ENCODE data around the gene ANTXR1. TPM values are rescaled to one million over a fixed set of nuclear protein-coding genes. Genes with fewer than 3 reads are reported as not detected.

ANTXR1 gene
- total and polyA plus RNA-seq, 4 experiments from 2014 or later = 0.58 TPM; not detected in 3

- peaks cover 16 to 26% of the 10 kb centered on the region in 2 donors for H3K27me3 Mint-ChIP-seq
- peaks cover 0 to under 1% (median 0%) of the 10 kb centered on the region in 8 donors for H3K9me3 Mint-ChIP-seq
- no peak overlapping the region for H3K27ac ChIP-seq (ENCODE audit: low read depth, low read length)
- no peak overlapping the region for H3K4me3 Mint-ChIP-seq
- no peaks in the 10 kb centered on the region for H3K27me3 ChIP-seq (ENCODE audit: insufficient read depth, low read length)
- H3K36me3 ChIP-seq (ENCODE audit: insufficient read depth, low read length) = no peaks in the 10 kb centered on the region
- ChIA-PET CTCF (ENCODE audit: partially characterized antibody) (no interaction called here), POLR2A (ENCODE audit: partially characterized antibody) (no interaction called here)
- H3K36me3 Mint-ChIP-seq = no peaks in the 10 kb centered on the region
- intact Hi-C loops (cut with micrococcal nuclease) = no loop called here
- H3K27ac Mint-ChIP-seq = no peak overlapping the region
- H3K4me1 Mint-ChIP-seq = no peaks in the 10 kb centered on the region
- DNase-seq = no peak
- no peaks in the 10 kb centered on the region for H3K9me3 ChIP-seq (ENCODE audit: control insufficient read depth in 1 of 2, low read length in 2 of 2)
- H3K4me1 ChIP-seq (ENCODE audit: insufficient read depth, low read length) = no peaks in the 10 kb centered on the region
- no peak overlapping the region for H3K4me3 ChIP-seq (ENCODE audit: low read length in 2 of 2)
These were observed 37.8 kb downstream of the ANTXR1 start for GRCh38 chr2:69050802-69051201.

- Mint-ChIP-seq H3K36me3 (no peaks in the 10 kb centered on the region), H3K27ac (no peak overlapping the region), H3K9me3 (peaks cover 0 to 2% (median 0%) of the 10 kb centered on the region in 8 donors), H3K27me3 (peaks cover 16 to 33% of the 10 kb centered on the region in 2 donors), H3K4me3 (no peak overlapping the region), H3K4me1 (no peaks in the 10 kb centered on the region)
- no peak for DNase-seq
- H3K9me3 ChIP-seq (ENCODE audit: control insufficient read depth in 1 of 2, low read length in 2 of 2) = no peaks in the 10 kb centered on the region
- H3K36me3 ChIP-seq (ENCODE audit: insufficient read depth, low read length) = no peaks in the 10 kb centered on the region
- H3K27ac ChIP-seq (ENCODE audit: low read depth, low read length) = no peak overlapping the region
- POLR2A ChIA-PET (ENCODE audit: partially characterized antibody) = no interaction called here
- CTCF ChIA-PET (ENCODE audit: partially characterized antibody) = no interaction called here
- no peaks in the 10 kb centered on the region for H3K27me3 ChIP-seq (ENCODE audit: insufficient read depth, low read length)
- no peaks in the 10 kb centered on the region for H3K4me1 ChIP-seq (ENCODE audit: insufficient read depth, low read length)
- intact Hi-C loops (cut with micrococcal nuclease) = no loop called here
- H3K4me3 ChIP-seq (ENCODE audit: low read length in 2 of 2) = no peak overlapping the region
These were observed 40.5 kb downstream of the ANTXR1 start for GRCh38 chr2:69053416-69053965.

- no peak for DNase-seq
- POLR2A ChIA-PET (ENCODE audit: partially characterized antibody) = no interaction called here
- no peak overlapping the region for H3K27ac ChIP-seq (ENCODE audit: low read depth, low read length)
- peaks cover 23 to 39% of the 10 kb centered on the region in 2 donors for H3K27me3 Mint-ChIP-seq
- H3K4me1 ChIP-seq (ENCODE audit: insufficient read depth, low read length) = no peaks in the 10 kb centered on the region
- no peak overlapping the region for H3K4me3 Mint-ChIP-seq
- H3K9me3 Mint-ChIP-seq = peaks cover 0 to 2% (median 0%) of the 10 kb centered on the region in 8 donors
- no peak overlapping the region for H3K27ac Mint-ChIP-seq
- no peaks in the 10 kb centered on the region for H3K27me3 ChIP-seq (ENCODE audit: insufficient read depth, low read length)
- H3K4me1 Mint-ChIP-seq = no peaks in the 10 kb centered on the region
- intact Hi-C loops (cut with micrococcal nuclease) = no loop called here
- CTCF ChIA-PET (ENCODE audit: partially characterized antibody) = no interaction called here
- no peaks in the 10 kb centered on the region for H3K36me3 Mint-ChIP-seq
- H3K36me3 ChIP-seq (ENCODE audit: insufficient read depth, low read length) = no peaks in the 10 kb centered on the region
- no peaks in the 10 kb centered on the region for H3K9me3 ChIP-seq (ENCODE audit: control insufficient read depth in 1 of 2, low read length in 2 of 2)
- H3K4me3 ChIP-seq (ENCODE audit: low read length in 2 of 2) = no peak overlapping the region
These were observed 41.5 kb downstream of the ANTXR1 start for GRCh38 chr2:69054431-69054830.

GRCh38 chr2:69055688-69056470 is 42.9 kb downstream of the ANTXR1 start:
- DNase-seq = no peak
- CTCF ChIA-PET (ENCODE audit: partially characterized antibody) = no interaction called here
- Histone ChIP-seq H3K4me1 (ENCODE audit: insufficient read depth, low read length) (no peaks in the 10 kb centered on the region), H3K27ac (ENCODE audit: low read depth, low read length) (no peak overlapping the region), H3K27me3 (ENCODE audit: insufficient read depth, low read length) (no peaks in the 10 kb centered on the region), H3K4me3 (ENCODE audit: low read length in 2 of 2) (no peak overlapping the region), H3K36me3 (ENCODE audit: insufficient read depth, low read length) (no peaks in the 10 kb centered on the region), H3K9me3 (ENCODE audit: control insufficient read depth in 1 of 2, low read length in 2 of 2) (no peaks in the 10 kb centered on the region)
- Mint-ChIP-seq H3K27ac (no peak overlapping the region), H3K4me1 (no peaks in the 10 kb centered on the region), H3K36me3 (no peaks in the 10 kb centered on the region), H3K9me3 (peaks cover 0 to 3% (median under 1%) of the 10 kb centered on the region in 8 donors), H3K4me3 (no peak overlapping the region), H3K27me3 (peaks cover 27 to 46% of the 10 kb centered on the region in 2 donors)
- intact Hi-C loops (cut with micrococcal nuclease) = no loop called here
- POLR2A ChIA-PET (ENCODE audit: partially characterized antibody) = no interaction called here

- ChIA-PET POLR2A (ENCODE audit: partially characterized antibody) (no interaction called here), CTCF (ENCODE audit: partially characterized antibody) (no interaction called here)
- Mint-ChIP-seq H3K9me3 (peaks cover 0 to 11% (median 3%) of the 10 kb centered on the region in 8 donors), H3K36me3 (no peaks in the 10 kb centered on the region), H3K27me3 (peaks cover 40 to 59% of the 10 kb centered on the region in 2 donors), H3K4me3 (no peak overlapping the region), H3K27ac (no peak overlapping the region), H3K4me1 (no peaks in the 10 kb centered on the region)
- intact Hi-C loops (cut with micrococcal nuclease) = no loop called here
- H3K36me3 ChIP-seq (ENCODE audit: insufficient read depth, low read length) = no peaks in the 10 kb centered on the region
- no peaks in the 10 kb centered on the region for H3K27me3 ChIP-seq (ENCODE audit: insufficient read depth, low read length)
- H3K9me3 ChIP-seq (ENCODE audit: control insufficient read depth in 1 of 2, low read length in 2 of 2) = no peaks in the 10 kb centered on the region
- no peak overlapping the region for H3K4me3 ChIP-seq (ENCODE audit: low read length in 2 of 2)
- DNase-seq = no peak
- H3K27ac ChIP-seq (ENCODE audit: low read depth, low read length) = no peak overlapping the region
- no peaks in the 10 kb centered on the region for H3K4me1 ChIP-seq (ENCODE audit: insufficient read depth, low read length)
These were observed 44.7 kb downstream of the ANTXR1 start for GRCh38 chr2:69057660-69058059.

GRCh38 chr2:69059731-69060290 is 46.8 kb downstream of the ANTXR1 start:
- Mint-ChIP-seq H3K36me3 (no peaks in the 10 kb centered on the region), H3K27ac (peak overlapping the region in 1 of 7 donors; percentile 21), H3K27me3 (peaks cover 38 to 45% of the 10 kb centered on the region in 2 donors), H3K9me3 (peaks cover 0 to 21% (median 11%) of the 10 kb centered on the region in 8 donors), H3K4me3 (no peak overlapping the region), H3K4me1 (no peaks in the 10 kb centered on the region)
- POLR2A ChIA-PET (ENCODE audit: partially characterized antibody) = no interaction called here
- H3K27ac ChIP-seq (ENCODE audit: low read depth, low read length) = no peak overlapping the region
- H3K36me3 ChIP-seq (ENCODE audit: insufficient read depth, low read length) = no peaks in the 10 kb centered on the region
- no peaks in the 10 kb centered on the region for H3K27me3 ChIP-seq (ENCODE audit: insufficient read depth, low read length)
- no peaks in the 10 kb centered on the region for H3K9me3 ChIP-seq (ENCODE audit: control insufficient read depth in 1 of 2, low read length in 2 of 2)
- H3K4me3 ChIP-seq (ENCODE audit: low read length in 2 of 2) = no peak overlapping the region
- CTCF ChIA-PET (ENCODE audit: partially characterized antibody) = no interaction called here
- no peaks in the 10 kb centered on the region for H3K4me1 ChIP-seq (ENCODE audit: insufficient read depth, low read length)
- intact Hi-C loops (cut with micrococcal nuclease) = no loop called here
- DNase-seq = no peak

GRCh38 chr2:69060938-69061501 is 48.0 kb downstream of the ANTXR1 start:
- Histone ChIP-seq H3K4me1 (ENCODE audit: insufficient read depth, low read length) (no peaks in the 10 kb centered on the region), H3K4me3 (ENCODE audit: low read length in 2 of 2) (no peak overlapping the region), H3K36me3 (ENCODE audit: insufficient read depth, low read length) (no peaks in the 10 kb centered on the region), H3K27me3 (ENCODE audit: insufficient read depth, low read length) (no peaks in the 10 kb centered on the region), H3K27ac (ENCODE audit: low read depth, low read length) (no peak overlapping the region), H3K9me3 (ENCODE audit: control insufficient read depth in 1 of 2, low read length in 2 of 2) (no peaks in the 10 kb centered on the region)
- Mint-ChIP-seq H3K36me3 (no peaks in the 10 kb centered on the region), H3K9me3 (peaks cover 0 to 21% (median 12%) of the 10 kb centered on the region in 8 donors), H3K27me3 (peaks cover 33 to 36% of the 10 kb centered on the region in 2 donors), H3K4me3 (no peak overlapping the region), H3K27ac (no peak overlapping the region), H3K4me1 (no peaks in the 10 kb centered on the region)
- intact Hi-C loops (cut with micrococcal nuclease) = no loop called here
- no peak for DNase-seq
- ChIA-PET CTCF (ENCODE audit: partially characterized antibody) (no interaction called here), POLR2A (ENCODE audit: partially characterized antibody) (no interaction called here)
